Osteoblast (primary cell): ENCODE measurements around the gene SHANK1. TPM values are rescaled to one million over a fixed set of nuclear protein-coding genes. Genes with fewer than 3 reads are reported as not detected.

Source experiments
- DNase-seq: peaks from one replicate; pipeline ENCODE4 v3.0.0; 2011; ENCODE audit warnings: low spot score, mixed read lengths; ENCODE audit not compliant: insufficient read length; ENCODE audit errors: missing footprints
- H2AFZ ChIP-seq: 2 replicates; pipeline ENCODE4 v1.6.0; 2011; ENCODE audit warnings: mild to moderate bottlenecking, low read length
- H3K27ac ChIP-seq: 2 replicates; pipeline ENCODE4 v1.5.1; 2011; ENCODE audit warnings: mild to moderate bottlenecking, low read depth, low read length, moderate library complexity
- H3K27me3 ChIP-seq: 2 replicates; pipeline ENCODE4 v1.6.0; 2012; ENCODE audit warnings: mild to moderate bottlenecking, control low read depth, inconsistent platforms, low read length, moderate library complexity; ENCODE audit not compliant: insufficient read depth
- H3K36me3 ChIP-seq: 2 replicates; pipeline ENCODE4 v1.5.1; 2011; ENCODE audit warnings: mild to moderate bottlenecking, low read length, control low read depth, moderate library complexity; ENCODE audit not compliant: insufficient read depth
- H3K4me1 ChIP-seq: 2 replicates; pipeline ENCODE4 v1.5.1; 2011; ENCODE audit warnings: mild to moderate bottlenecking, low read length, control low read depth, moderate library complexity; ENCODE audit not compliant: insufficient read depth
- H3K4me2 ChIP-seq: 2 replicates; pipeline ENCODE4 v1.6.0; 2011; ENCODE audit warnings: mild to moderate bottlenecking, low read length; ENCODE audit not compliant: insufficient read depth
- H3K4me3 ChIP-seq: fragments of 200-600 bp; sonication (generic); 3 replicates; pipeline ENCODE4 v1.5.1; 2012; ENCODE audit warnings: mild to moderate bottlenecking, low read length, inconsistent platforms; ENCODE audit not compliant: insufficient read depth
- H3K79me2 ChIP-seq: 2 replicates; pipeline ENCODE4 v1.6.0; 2012; ENCODE audit warnings: mild to moderate bottlenecking, low read length, control low read depth, inconsistent platforms; ENCODE audit not compliant: insufficient read depth
- H3K9me3 ChIP-seq: 2 replicates; pipeline ENCODE4 v1.5.1; 2011; ENCODE audit warnings: low read depth, low read length, control low read depth
- H4K20me1 ChIP-seq: 2 replicates; pipeline ENCODE4 v1.6.0; 2012; ENCODE audit warnings: mild to moderate bottlenecking, low read length, control low read depth; ENCODE audit not compliant: insufficient read depth
- total RNA-seq: library from RNA; depleted of rRNA; stranded (reverse); fragments of >200 nt; gene quantifications from 2 replicates; pipeline ENCODE4 v1.2.3, GENCODE V29; 2012
- TF ChIP-seq, protein P1 (sequence below): IDR thresholded peaks from 2 replicates; pipeline ENCODE4 v1.5.1; 2011; ENCODE audit warnings: mild to moderate bottlenecking, low read depth, low read length, moderate library complexity; ENCODE audit errors: extremely low read depth

Gene SHANK1
- total RNA-seq, 1 donor, result 1.1 TPM

DNA sequence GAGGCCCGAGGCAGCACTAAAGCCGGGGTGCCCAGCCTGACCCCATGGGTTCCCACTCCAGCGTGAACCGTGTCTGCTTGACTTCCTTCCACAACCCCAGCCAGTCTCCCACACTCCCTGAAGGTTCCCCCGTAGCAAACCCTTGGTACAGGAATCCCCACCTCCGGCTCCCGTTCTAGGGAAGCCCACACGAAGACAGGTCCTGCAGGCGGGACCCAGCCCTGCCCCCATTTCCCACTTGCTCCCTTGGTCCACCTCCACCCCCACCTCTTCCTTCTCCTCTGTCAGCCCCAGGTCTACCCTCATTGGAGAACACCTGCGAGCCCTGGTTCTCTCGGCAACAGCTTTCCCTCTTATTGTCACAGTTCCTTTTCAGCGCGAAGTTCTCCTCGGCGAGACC lies 46.5 kb downstream of the SHANK1 start:
- H4K20me1 ChIP-seq, result no peaks in the 10 kb centered on the region
- no peak overlapping the region for H3K27ac ChIP-seq
- H3K4me2 ChIP-seq, result no peak overlapping the region
- H3K4me3 ChIP-seq, result no peak overlapping the region
- no peak for DNase-seq
- no peaks in the 10 kb centered on the region for H3K4me1 ChIP-seq
- TF ChIP-seq, protein P1, sequence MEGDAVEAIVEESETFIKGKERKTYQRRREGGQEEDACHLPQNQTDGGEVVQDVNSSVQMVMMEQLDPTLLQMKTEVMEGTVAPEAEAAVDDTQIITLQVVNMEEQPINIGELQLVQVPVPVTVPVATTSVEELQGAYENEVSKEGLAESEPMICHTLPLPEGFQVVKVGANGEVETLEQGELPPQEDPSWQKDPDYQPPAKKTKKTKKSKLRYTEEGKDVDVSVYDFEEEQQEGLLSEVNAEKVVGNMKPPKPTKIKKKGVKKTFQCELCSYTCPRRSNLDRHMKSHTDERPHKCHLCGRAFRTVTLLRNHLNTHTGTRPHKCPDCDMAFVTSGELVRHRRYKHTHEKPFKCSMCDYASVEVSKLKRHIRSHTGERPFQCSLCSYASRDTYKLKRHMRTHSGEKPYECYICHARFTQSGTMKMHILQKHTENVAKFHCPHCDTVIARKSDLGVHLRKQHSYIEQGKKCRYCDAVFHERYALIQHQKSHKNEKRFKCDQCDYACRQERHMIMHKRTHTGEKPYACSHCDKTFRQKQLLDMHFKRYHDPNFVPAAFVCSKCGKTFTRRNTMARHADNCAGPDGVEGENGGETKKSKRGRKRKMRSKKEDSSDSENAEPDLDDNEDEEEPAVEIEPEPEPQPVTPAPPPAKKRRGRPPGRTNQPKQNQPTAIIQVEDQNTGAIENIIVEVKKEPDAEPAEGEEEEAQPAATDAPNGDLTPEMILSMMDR, result no peak
- H3K27me3 ChIP-seq, result peaks cover 4% of the 10 kb centered on the region
- no peak overlapping the region for H2AFZ ChIP-seq
- H3K36me3 ChIP-seq, result no peaks in the 10 kb centered on the region
- no peaks in the 10 kb centered on the region for H3K79me2 ChIP-seq
- no peaks in the 10 kb centered on the region for H3K9me3 ChIP-seq

- H3K4me2 ChIP-seq, result no peak overlapping the region
- no peaks in the 10 kb centered on the region for H4K20me1 ChIP-seq
- no peak overlapping the region for H3K27ac ChIP-seq
- H3K4me3 ChIP-seq, result no peak overlapping the region
- H3K4me1 ChIP-seq, result no peaks in the 10 kb centered on the region
- H2AFZ ChIP-seq, result no peak overlapping the region
- H3K79me2 ChIP-seq, result no peaks in the 10 kb centered on the region
- H3K36me3 ChIP-seq, result no peaks in the 10 kb centered on the region
- peaks cover 23% of the 10 kb centered on the region for H3K27me3 ChIP-seq
- TF ChIP-seq, protein P1, result no peak
- no peak for DNase-seq
- H3K9me3 ChIP-seq, result no peaks in the 10 kb centered on the region
These were observed 49.6 kb downstream of the SHANK1 start for GRCh38 chr19:50670102-50670380.

DNA sequence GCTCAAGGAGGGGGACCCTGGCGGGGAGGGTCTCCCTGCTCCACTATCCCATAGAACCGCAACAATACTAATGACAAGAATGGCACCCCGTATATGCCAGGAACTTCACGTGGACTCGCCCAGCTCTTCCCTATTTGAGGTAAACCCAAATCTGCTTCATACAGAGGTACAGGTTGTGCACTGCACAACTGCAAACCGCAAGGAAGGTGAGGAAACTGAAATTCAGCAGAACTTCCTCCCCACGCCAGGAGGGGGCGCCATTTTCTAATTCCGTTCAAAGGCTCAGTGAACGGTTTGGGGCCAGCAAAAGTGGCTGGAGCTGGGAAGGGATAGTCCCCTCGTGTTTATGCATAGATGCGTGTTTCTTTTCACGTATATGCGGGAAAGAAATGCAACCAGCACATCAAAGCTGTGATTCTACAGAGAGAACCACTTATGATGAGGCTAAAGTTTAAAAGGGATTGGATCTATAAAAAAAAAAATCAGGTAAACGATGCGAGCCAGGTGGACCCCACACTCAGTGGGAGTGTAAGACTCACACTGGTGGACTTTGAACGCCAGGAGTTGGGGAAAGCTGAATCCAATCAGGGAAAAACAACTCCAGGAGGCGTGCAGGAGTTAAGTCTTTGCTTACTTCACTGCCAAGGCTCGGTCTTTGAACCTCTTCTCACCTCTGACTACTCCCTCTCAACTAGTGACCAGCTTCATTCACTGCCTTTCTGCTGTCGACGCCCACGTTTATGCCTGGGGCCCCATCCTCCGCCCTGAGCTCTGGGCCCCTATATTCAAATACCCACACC lies 50.1 kb downstream of the SHANK1 start:
- Histone ChIP-seq H3K4me2 (no peak overlapping the region), H2AFZ (no peak overlapping the region), H3K36me3 (no peaks in the 10 kb centered on the region), H3K79me2 (no peaks in the 10 kb centered on the region), H3K27ac (no peak overlapping the region), H3K9me3 (no peaks in the 10 kb centered on the region), H4K20me1 (no peaks in the 10 kb centered on the region), H3K4me1 (no peaks in the 10 kb centered on the region), H3K27me3 (peaks cover 25% of the 10 kb centered on the region), H3K4me3 (no peak overlapping the region)
- TF ChIP-seq, protein P1, result peak; percentile 85
- peak; percentile 96 for DNase-seq

GRCh38 chr19:50668879-50669278 lies 50.7 kb downstream of the SHANK1 start:
- TF ChIP-seq, protein P1, result no peak
- no peak overlapping the region for H3K4me2 ChIP-seq
- H3K36me3 ChIP-seq, result no peaks in the 10 kb centered on the region
- H3K4me3 ChIP-seq, result no peak overlapping the region
- H3K9me3 ChIP-seq, result no peaks in the 10 kb centered on the region
- H3K27me3 ChIP-seq, result peaks cover 25% of the 10 kb centered on the region
- no peaks in the 10 kb centered on the region for H4K20me1 ChIP-seq
- H3K79me2 ChIP-seq, result no peaks in the 10 kb centered on the region
- no peak overlapping the region for H2AFZ ChIP-seq
- H3K27ac ChIP-seq, result no peak overlapping the region
- no peak for DNase-seq
- H3K4me1 ChIP-seq, result no peaks in the 10 kb centered on the region
